NB4 (cell line): ENCODE measurements around the gene EPB41L4A.

ENCODE experiments used
- TF ChIP-seq, protein P1 (sequence below): IDR thresholded peaks from 2 replicates; pipeline ENCODE4 v1.6.1; 2011; ENCODE audit warnings: low read depth, low read length
- TF ChIP-seq, protein P2 (sequence below): IDR thresholded peaks from one replicate; pipeline ENCODE4 v1.5.1; 2012; ENCODE audit warnings: low read depth, low read length

DNA sequence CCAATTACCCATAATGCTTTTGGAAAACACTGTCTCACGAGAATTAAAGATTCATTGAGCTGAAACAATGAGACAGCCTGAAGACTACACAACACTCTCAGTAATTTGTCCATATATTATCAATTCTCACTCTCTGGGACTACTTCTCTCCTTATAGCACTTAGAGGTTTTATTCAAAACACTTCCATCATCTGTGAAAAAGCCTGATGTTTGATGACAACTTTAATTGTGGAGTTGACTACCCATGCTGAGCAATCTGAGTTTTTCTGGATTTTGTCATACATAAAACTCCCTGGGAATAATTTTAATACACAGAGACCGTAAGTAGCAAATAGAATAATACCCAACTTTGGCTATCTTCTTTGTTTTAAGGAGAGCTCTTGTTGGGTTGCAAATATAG, 305.5 kb downstream of the EPB41L4A start:
- TF ChIP-seq, protein P1, sequence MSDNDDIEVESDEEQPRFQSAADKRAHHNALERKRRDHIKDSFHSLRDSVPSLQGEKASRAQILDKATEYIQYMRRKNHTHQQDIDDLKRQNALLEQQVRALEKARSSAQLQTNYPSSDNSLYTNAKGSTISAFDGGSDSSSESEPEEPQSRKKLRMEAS: no peak
- TF ChIP-seq, protein P2, sequence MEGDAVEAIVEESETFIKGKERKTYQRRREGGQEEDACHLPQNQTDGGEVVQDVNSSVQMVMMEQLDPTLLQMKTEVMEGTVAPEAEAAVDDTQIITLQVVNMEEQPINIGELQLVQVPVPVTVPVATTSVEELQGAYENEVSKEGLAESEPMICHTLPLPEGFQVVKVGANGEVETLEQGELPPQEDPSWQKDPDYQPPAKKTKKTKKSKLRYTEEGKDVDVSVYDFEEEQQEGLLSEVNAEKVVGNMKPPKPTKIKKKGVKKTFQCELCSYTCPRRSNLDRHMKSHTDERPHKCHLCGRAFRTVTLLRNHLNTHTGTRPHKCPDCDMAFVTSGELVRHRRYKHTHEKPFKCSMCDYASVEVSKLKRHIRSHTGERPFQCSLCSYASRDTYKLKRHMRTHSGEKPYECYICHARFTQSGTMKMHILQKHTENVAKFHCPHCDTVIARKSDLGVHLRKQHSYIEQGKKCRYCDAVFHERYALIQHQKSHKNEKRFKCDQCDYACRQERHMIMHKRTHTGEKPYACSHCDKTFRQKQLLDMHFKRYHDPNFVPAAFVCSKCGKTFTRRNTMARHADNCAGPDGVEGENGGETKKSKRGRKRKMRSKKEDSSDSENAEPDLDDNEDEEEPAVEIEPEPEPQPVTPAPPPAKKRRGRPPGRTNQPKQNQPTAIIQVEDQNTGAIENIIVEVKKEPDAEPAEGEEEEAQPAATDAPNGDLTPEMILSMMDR: no peak
